AG09319 (cell line): ENCODE data around the gene PDPK1.
"Not testable (repeated sequence)": the region's sequence is repeated elsewhere in the genome, so short reads cannot be mapped to it uniquely, and the experiment has no call there.

ENCODE experiments used
- DNase-seq: peaks from one replicate; pipeline ENCODE4 v3.0.0-alpha.2; 2010; ENCODE audit warnings: low read depth; ENCODE audit errors: extremely low read depth
- TF ChIP-seq, protein P1 (sequence below): IDR thresholded peaks from 2 replicates; pipeline ENCODE4 v1.5.1; 2011; ENCODE audit warnings: low read depth, mild to moderate bottlenecking, inconsistent platforms, low read length, moderate library complexity

PDPK1 gene

DNA sequence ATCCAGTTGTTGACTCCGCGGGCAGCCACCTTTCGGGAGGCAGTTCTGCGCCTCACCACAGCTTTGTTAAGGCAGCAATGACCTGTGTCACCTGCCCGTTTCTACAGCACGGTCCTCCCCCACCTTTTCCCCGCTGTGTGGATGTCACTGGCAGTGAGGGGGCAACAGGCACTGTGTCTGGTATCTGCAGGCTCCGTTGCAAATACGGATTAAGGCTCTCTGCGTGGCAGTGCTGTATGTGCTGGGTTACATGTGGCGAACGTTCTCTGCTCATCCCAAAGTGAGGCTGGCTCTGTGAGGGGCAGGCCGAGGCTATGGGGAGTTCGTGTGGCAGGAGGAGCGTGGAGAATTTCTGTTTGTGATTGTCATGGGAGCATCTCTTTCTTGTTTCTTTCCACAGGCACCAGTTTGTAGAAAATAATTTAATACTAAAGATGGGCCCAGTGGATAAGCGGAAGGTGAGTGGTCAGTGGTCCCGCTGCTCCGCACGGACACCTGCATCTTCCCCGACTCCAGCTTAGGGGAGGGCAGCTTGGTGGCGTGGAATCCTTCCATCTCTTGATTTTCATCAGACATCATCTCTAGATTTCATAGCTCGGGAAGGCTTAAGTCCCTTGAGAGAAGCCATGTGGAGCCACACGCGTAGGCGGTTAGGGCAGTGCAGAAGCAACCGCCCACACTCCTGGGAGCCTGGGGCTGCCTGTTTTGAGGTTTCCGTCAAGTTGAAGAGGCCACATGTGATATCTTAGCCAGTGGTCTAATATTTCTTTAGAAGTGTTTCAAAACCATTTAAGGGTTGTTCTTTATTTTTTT is 57.8 kb downstream of the PDPK1 start:
- no peak for DNase-seq
- TF ChIP-seq, protein P1, sequence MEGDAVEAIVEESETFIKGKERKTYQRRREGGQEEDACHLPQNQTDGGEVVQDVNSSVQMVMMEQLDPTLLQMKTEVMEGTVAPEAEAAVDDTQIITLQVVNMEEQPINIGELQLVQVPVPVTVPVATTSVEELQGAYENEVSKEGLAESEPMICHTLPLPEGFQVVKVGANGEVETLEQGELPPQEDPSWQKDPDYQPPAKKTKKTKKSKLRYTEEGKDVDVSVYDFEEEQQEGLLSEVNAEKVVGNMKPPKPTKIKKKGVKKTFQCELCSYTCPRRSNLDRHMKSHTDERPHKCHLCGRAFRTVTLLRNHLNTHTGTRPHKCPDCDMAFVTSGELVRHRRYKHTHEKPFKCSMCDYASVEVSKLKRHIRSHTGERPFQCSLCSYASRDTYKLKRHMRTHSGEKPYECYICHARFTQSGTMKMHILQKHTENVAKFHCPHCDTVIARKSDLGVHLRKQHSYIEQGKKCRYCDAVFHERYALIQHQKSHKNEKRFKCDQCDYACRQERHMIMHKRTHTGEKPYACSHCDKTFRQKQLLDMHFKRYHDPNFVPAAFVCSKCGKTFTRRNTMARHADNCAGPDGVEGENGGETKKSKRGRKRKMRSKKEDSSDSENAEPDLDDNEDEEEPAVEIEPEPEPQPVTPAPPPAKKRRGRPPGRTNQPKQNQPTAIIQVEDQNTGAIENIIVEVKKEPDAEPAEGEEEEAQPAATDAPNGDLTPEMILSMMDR = no peak

DNA sequence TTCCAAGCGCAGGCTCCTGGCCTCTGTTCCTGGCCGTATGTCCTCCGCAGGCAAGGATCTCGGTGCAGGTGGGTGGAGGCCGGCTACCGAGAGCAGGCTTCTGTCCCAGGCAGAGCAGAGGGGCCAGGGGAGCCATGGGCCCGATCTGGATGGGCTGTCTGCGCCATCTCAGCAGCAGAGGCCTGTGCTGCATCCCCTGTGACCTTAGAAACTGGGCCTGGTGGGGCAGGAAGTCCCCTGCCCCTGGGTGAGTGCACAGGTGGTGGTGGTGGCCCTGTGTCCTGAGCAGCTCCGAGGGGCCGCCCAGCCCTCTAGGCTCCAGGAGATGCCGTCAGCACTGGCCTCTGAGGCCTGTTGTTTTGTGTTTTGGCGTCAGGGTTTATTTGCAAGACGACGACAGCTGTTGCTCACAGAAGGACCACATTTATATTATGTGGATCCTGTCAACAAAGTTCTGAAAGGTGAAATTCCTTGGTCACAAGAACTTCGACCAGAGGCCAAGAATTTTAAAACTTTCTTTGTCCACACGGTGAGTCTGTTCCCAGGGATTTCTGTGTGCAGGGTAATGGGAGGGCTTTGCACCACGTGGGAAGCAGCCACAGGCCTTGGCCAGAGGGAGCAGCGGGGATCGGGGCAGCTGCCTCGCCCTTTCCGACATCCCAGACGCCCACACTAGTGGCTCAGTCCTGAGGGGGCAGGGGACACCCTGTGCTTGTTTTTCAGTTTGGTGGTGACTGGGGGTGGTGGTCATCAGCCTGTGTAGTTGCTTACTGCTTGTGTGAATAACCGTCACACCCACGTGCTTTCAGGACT is 59.1 kb downstream of the PDPK1 start:
- TF ChIP-seq, protein P1 = no peak
- no peak for DNase-seq

DNA sequence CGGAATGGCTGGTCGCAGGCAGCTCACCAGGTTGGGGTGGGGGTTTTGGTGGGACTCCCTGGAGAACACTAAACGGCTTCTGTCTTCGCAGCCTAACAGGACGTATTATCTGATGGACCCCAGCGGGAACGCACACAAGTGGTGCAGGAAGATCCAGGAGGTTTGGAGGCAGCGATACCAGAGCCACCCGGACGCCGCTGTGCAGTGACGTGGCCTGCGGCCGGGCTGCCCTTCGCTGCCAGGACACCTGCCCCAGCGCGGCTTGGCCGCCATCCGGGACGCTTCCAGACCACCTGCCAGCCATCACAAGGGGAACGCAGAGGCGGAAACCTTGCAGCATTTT is 59.7 kb downstream of the PDPK1 start:
- no peak for DNase-seq
- TF ChIP-seq, protein P1 = no peak

DNA sequence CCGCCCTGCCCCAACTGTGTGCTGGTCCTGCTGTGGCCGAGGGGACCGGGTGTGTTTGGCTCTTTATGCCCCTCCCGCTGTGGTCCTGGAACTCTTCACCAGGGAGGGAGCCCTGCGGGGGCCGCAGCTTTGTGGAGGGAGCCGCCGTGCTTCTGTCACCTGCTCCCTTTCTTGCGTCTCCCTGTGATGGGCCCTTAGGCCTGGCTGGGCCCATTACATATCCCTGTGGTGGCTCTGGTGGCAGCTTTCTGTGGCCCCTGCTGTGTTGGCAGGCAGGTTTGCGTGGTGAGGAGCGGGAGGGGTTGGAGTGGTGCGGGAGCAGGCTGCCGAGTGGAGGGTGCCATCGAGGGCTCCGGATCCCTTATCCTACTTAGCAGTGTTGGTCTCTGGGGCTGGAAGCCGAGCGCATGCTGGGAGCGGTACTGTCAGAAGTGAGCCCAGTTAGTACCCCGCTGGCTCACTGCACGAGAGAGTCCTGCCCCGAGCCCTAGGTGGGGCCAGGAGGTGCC is 60.4 kb downstream of the PDPK1 start:
- TF ChIP-seq, protein P1 = no peak
- DNase-seq = no peak

DNA sequence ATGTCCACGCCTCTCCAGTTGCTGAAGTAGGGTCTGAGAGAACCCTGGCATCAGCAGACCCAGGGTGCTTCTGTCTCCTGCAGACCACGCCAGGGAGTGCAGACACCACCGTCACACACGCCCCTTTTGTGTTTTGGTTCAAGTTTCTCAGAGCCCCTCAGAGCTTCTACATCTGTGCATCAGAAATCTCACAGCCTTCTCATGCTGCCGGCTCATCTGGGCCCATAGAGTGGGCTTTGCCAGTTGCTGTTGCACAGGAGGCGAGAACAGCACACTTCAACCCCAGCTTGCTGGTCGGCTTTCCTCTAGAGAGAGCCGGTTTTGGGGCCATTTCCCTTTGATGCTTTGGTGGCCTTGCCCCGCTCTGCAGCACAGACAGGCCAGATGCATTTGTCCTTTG is 60.9 kb downstream of the PDPK1 start:
- TF ChIP-seq, protein P1 = no peak
- DNase-seq = no peak

DNA sequence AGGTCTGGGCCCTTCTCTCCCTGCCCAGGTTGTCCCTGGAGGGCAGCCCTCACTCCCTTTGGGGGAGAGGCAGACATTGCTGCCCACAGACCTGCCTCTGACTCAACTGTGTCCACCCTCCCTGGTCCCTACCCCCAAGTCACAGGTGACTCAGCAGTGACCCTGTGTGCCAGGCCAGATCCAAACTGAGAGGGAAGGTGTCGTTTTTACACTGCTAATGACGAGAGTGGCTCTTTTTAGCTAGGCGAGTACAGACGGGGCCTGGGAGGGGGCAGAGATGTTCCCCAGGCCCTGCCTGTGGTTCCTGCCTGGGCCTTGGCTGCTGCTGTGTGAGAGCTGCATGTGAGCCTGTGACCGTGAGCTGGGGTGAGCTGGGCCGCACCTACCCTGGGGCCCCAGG is 61.3 kb downstream of the PDPK1 start:
- not testable (repeated sequence) for DNase-seq

DNA sequence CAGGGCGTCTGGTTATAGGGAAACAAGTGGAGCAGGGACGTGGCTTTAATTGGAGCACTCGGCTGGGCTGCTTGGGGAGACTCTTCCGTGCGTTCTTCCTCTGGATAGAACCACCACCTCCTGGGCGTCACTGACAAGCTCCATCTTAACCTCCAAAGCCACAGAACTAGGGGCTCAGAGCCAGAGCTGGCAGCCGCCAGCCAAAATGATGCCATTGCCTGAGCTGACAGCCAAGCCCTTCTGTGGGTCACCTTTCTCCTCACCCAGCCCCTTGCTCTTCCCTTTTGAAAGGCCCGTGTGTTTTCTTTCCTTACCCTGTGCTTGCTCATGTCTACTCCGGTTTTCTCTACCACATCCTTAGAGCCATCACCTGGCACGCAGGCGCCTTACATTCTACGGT is 62.0 kb downstream of the PDPK1 start:
- DNase-seq = not testable (repeated sequence)

DNA sequence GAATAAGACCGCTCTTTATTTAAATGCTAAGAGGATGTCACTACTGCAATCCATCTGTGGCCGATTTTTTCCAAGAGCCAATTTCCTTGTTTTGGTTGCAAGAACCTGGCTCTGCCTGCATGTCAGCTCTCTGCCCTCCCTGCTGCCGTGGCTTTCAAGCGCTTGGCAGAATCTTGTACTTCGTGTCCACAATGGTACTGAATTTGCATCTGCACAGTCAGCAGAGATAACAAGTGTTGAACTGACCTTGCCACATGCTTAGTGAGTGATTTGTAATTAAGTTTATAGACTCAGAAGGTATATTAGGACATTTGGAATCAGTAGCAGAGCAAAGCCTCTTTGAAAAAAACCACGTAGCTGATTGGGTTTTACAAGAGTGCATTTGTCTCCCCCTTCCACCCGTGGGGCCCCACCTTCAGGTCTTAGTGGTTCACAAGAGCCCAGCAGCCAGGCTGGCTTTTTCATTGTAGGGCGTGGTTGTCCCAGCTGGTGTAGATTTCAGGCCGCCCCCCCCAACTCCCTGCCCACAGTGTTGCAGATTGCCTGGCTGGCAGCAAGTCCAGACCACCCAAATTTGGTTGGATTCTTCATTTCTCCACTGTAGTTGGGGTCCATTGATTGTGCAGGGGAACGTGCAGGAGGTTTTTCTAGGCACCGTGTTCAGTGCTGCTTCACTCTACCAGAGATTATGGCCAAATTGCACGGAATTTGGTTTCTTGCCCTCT is 63.6 kb downstream of the PDPK1 start:
- DNase-seq = not testable (repeated sequence)

DNA sequence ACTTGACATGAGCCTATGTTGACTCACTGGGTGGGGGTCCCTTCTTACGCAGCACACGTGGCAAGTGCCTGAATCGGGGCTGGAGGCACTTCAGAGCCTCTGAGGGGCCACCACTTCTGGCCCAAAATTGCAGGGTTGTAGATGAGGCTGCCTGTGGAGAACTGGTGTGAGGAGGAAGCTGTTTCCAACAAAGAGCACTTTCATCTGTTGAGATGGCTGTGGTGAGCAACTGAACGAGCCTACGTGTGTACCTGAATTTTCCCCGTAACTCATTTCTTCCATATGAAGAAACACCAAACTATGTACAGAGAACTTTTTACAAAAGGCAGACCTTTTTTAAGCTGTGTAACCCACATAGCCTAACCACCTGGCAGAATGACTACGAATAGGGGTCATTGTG is 64.4 kb downstream of the PDPK1 start:
- not testable (repeated sequence) for DNase-seq
